Stimulated activated CD4-positive, alpha-beta T cell treated with anti-CD3 and anti-CD28 coated beads, TNF-alpha, amount 100 ng/mL, for 24 hours (primary cell): ENCODE data around the gene SLC35F1.
"Not testable (repeated sequence)": the region's sequence is repeated elsewhere in the genome, so short reads cannot be mapped to it uniquely, and the experiment has no call there.

Experiments
- DNase-seq, 3 experiments: peaks; one replicate each; pipeline ENCODE4 v3.0.0-alpha.2; 2020; ENCODE audit warnings: low read depth in 3 of 3

SLC35F1 gene

DNA sequence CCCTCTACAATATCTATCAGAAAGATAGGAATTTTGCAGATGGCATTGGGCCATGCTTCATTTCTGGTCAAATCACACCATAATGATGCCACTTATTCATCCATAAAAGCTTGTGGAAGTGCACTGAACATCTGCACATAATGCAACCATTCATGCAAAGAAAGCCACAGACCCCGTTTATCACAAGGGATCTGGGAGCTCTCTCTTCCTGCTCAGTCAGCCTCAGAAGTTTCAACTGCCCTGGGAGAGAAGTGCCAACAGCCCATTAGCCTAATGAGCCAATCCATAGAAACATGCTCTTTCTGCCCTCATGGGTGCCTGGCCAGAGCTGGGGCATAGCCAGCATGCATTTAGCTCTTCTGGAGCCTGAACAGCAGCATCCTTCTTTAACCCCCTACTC, 85.8 kb downstream of the SLC35F1 start:
- DNase-seq, result no peak

DNA sequence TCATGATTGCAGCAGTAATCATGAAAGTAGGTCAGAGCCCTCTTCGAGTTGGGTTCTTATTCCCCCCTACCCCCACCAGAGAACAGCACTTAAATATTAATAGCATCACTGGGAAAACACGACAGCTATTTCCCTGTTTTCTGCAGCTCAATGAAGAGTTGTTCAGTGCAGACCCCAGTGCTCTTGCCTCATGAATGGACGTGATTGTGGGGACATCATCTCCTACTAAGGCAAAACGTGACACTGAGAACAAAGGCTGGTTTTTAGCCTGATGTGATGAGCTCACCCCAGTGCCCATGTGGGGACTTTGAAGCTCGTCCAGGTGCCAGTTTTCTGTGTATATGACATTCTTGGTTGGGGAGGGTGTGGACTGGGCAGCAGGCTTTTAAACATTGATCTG, 105.9 kb downstream of the SLC35F1 start:
- no peak for DNase-seq

DNA sequence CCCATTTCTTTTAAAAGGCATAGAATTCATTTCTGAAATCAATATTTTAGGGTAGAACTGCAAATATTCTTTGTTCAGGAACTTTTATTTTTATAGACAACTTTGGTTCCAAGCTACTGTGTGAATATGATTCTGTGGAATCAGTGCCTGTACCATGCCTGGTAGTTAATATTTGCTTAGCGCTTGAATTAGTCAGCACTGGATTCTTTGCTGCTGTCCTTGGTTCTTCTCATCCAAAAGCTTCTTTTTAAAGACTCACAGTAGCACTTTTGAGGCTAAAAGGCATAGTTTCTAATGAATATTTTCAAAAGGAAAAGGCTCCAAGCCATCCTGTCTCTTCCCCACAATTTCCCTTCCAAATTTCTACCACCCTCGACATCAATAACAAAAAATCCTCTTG, 109.5 kb downstream of the SLC35F1 start:
- DNase-seq, result no peak

DNA sequence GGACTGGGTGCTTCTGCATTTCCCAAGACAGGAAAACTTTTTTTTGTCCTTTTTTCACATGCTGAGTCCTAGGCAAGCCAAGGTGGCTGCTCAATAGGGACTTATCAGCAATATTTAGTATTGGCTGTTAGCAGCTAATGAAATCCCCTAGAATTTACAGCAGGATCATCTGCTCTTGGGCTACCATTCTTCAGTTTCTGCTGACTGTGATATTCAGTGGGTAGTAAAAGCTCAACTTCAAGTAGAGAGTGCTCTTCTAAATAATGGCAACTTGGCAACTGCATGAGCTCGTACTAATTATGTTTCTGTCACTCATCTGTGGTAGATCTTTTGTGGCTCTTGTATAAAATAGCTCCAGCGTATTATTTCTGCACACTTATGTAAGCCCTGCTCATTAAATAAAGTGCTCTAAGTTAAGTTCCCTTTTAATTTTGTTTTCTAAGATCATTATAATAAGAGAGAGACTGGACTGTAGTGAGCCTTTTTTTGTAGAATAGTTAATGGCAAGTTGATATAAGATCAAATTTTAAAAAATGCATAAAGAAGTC, 110.3 kb downstream of the SLC35F1 start:
- DNase-seq, result no peak

DNA sequence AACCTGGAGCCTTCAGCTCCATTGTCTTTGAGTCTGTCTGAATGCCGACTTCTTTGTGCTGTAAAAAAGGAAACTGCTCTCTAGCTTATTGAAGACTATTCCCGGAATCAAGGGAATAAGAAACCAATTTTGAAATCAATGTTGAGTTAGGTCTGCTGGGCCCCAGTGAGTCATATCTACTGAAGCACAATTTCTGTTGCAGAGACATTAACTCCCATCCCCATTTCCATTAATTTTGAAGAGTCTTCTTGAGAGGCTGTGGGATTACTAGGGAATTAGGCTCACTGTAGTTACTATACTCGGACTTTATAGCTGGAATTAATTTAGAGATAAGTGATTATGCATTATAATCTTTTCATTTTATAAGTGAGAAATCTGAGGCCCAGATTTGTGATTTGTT, 116.7 kb downstream of the SLC35F1 start:
- no peak for DNase-seq

DNA sequence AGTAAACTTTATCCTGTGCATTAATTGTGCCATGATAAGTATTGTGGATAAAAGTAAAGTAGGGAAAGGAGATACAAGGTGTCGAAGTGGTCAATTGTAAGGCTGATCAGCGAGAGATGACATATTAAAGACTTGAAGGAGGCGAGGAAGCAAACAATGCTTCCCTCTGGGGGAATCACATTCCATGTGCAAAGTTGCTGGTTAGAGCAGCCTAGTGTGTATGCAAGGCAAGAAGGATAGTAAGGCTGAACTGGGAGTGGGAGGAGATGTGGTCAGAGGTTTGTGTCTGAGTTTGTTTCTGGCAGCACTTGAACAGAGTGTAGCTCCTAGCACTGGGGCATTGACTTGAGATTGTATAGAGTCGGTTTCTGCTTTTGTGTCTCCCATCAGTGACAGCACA, 122.9 kb downstream of the SLC35F1 start:
- DNase-seq, result no peak

DNA sequence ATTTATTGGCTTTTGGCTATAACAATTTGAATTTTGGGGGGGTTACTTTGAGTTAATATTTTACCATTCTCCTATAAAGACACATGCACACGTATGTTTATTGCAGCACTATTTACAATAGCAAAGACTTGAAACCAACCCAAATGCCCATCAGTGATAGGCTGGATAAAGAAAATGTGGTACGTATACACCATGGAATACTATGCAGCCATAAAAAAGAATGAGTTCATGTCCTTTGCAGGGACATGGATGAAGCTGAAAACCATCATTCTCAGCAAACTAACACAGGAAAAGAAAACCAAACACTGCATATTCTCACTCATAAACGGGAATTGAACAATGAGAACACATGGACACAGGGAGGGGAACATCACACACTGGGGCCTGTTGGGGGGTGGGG, 130.4 kb downstream of the SLC35F1 start:
- DNase-seq, result not testable (repeated sequence)

DNA sequence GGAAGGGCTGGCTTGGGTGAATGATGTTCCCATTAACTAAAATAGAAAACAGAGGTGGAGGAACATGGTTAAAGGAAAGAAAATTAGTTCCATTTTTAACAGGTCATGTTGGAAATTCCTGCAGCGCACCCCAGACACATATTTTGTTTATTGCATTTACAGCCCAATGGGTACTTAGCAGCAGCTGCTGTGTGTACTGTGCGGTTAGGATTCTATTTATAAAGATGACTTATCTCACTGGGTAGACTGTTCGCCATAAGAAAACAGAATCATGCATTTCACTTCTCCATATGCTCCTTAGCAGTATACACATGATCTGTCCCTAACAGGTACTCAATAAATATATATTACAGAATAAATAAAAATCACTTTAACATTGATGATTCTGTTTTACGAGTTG, 135.8 kb downstream of the SLC35F1 start:
- no peak for DNase-seq

DNA sequence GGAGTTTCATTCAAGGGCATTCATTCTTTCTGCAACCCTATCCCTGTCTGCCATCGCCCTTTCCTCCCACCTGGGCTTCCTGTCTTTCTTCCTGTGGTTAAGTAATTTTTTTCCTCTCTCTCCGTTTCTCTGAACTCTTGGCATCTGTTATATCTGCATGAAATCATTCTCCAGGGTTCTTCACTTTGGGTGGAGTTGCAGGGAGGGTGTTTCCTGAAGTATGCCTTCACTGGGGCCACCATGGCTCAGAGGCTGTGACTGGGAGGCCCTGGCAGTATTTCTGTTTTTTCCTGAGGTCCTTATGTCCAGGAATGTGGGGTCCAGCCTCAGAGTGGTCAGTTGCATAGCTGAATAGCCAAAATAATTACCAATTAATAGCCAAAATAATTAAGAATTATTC, 137.2 kb downstream of the SLC35F1 start:
- no peak for DNase-seq

DNA sequence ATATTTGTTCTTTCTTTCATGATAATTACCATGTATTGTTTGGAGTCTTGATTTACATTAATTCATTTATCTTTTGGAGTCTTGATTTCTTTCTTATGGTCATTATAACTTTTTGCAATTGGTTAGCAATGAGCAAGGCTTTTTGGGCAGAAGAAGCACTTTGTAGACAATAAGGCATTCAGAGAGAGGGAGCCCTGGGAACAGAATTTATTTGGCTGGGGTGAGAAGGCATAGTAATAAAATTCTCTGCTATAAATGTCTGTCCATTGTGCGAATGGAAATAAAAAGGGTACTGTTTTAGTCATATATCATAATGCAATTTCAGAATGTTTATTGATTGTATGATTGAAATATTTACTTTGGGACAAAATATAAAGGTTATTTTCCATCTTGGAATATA, 147.0 kb downstream of the SLC35F1 start:
- DNase-seq, result no peak

DNA sequence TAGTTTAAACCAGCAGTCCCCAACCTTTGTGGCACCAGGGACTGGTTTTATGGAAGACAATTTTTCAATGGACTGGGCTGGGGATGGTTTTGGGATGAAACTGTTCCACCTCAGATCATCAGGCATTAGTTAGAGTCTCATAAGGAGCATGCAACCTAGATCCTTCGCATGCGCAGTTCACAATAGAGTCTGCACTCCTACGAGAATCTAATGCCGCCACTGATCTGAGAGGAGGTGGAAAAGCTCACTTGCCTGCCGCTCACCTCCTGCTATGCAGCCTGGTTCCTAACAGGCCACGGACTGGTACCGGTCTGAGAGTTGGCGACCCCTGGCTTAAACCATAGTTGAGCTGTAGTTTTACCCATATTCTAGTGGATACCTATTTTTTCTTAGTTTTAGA, 154.6 kb downstream of the SLC35F1 start:
- DNase-seq, result no peak

DNA sequence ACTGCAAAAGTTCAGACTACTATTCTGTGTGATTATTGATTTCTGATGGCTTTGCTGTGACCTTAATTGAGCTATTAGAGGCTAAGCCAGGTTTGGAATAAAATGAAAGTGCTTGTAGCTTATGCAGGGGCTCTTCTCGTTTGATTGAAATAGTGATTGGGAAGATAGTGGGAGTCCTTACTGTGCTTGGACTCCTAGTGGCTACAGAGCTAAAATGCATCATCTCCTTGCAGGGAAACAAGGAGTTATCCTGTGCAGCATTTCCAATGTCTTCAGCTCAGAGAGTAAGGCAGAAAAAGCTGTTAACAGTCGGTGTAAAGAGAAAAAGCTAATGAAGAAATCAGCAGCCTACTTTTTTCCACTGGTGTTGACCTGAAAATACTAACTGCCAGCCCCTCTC, 173.5 kb downstream of the SLC35F1 start:
- DNase-seq, result no peak

DNA sequence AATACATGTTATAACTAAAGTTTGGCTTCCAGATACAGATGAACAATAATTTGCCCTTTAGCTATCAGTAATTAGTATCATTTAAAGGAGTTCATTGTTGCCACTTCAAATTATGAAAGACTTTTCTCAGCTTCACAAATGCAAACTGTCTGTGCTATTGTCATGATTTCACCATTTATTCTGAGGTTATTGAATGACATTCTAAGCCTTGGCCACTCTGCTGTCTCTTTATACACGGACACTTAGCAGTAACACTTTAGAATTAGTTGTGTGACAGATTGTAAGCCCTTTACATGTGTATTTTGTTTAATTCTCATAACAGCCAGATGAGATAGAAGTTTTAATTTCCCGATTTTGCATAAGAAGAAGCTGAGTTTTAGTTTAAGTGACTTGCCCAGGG, 176.6 kb downstream of the SLC35F1 start:
- DNase-seq, result no peak

DNA sequence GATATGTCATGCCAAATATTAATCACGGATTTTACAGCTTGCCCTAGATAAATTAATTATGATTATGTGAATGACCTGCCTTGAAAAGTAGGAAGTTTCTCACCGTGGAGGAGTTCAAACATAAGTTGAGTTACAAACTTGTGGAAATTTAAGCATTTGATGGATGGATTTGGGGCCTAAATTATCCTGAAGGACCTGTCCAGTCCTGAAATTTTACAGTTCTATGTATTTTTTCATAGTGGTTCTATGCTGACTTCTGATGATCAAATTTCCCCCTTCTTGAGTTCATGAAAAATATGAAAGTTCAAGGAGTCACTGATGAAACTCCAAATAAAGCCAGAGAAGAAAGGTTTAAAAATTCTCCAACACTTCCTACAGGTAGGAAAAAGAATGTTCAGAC, 178.6 kb downstream of the SLC35F1 start:
- DNase-seq, result no peak

DNA sequence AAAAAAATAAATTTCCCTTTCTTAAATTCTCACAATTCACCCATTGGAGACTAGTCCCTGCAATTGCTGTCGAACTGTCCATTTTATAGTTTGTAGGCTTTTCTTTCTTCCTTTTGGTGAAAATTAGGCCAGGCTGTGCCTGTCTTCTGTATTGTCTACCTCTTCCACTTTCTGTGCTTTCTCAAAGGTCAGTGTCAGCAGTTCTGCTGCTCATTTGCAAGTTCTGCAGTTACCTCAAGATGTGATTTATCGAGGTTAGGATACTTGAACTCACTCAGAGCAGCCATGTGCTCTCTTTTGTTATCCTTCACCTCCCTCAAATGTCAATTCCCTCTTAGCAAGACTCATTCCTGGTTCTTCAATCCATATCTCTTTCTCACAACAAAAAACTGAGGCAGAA, 179.1 kb downstream of the SLC35F1 start:
- no peak for DNase-seq

DNA sequence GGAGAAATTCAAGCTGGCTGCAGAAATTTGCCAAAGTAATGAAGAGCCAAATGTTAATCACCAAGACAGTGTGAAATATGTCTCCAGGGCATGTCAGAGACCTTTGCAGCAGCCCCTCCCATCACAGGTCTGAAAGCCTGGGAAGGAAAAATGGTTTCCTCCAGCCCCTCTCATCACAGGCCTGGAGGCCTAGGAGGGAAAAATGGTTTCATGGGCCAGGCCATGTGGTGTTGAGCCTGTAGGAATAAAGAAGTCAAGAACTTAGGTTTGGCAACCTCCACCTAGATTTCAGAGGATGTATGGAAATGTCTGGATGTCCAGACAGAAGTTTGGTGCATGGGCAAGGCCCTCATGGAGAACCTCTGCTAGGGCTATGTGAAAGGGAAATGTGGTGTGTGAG, 185.0 kb downstream of the SLC35F1 start:
- no peak for DNase-seq

DNA sequence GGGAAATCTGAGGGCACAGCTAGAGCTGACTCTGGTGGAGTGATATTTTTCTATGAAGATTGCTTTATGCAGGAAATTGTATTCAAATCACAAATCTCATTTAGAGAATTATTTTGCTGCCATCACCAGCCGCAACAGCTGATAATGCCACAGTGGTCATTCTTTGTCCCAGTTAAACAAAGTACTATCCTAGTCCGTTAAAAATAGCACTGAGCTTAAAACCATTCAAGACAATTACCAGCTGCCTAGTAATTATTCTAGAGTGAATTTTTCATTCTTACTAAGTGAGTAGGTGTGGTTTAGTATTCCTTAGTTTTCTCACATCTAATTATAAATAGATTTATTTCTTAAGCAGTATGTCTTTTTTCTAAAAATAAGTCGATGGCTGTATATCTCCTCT, 190.5 kb downstream of the SLC35F1 start:
- no peak for DNase-seq

DNA sequence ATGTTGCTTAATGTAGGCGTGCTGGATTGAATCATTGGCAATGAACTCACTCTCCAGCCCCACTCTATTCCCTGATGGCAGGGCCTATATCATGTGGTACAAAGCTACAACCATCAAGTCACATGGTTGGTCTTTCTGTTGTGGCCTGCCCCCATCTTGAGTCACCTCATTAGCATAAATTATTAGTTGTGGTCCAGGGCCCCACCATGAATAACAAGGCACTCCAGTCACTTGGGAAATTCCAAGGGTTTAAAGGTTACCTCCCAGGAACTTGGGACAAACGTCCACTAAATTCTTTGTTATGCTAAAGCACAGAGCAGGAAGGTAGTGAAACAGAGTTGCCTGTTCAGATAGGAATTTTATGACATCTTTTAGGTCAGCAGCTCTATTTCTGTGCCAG, 193.7 kb downstream of the SLC35F1 start:
- DNase-seq, result no peak

DNA sequence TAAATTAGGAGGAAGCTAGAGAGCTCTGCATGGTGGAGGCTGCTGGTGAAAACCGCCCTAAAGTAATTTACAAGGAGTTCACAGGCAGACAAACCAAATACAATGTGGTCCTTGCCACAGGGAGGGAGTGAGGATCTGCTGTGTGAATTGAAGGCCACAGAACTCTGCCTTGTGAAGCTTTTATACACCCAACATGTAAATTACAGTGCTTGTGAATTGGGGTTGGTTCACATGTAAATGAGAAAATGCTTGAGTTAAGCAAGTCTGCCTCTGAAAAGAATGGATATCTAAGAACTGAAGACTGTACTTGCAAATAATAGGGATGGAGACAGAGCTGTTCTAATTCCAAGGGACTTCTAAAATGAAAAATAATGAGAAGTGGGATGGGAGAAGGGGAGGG, 194.2 kb downstream of the SLC35F1 start:
- DNase-seq, result no peak

DNA sequence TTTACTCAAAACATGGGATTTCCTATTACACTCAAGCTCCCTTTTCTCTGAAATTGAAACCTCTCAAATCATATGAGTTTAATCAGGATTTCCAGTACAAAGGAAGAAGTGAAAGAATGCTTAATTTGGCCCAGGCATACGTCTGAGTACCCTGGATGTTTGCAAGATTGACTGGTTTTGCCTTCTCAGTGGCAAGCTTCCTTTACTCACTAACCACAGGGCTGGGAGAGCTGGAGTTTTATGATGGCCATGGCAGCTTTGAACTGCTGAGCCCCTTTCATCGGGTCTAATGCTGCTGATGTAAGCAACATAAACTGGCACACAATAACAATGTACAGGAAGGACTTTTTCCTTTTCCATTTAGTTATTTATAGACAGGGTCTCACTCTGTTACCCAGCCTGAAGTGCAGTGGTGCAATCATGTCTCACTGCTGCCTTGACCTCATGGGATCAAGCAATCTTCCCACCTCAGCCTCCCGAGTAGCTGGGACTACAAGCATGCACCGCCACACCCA, 194.8 kb downstream of the SLC35F1 start:
- no peak for DNase-seq

DNA sequence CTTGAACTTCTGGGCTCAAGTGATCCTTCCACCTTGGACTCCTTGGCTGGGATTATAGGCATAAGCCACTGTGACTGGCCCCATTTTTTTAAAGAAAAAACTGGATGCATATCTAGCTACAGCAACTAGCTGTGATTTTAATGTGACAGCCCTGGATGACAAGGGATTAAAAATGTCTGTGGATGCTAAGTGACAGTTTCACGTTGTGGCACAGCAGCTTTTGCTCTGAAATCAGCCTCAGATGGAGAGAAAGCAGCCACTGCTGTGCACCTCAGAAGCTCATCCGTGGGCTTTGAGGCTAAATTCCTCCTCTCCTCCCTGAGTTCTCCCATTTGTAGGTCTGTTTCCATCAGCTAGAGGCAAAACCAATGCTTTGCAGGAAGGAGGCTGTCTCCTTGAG, 195.3 kb downstream of the SLC35F1 start:
- DNase-seq, result no peak

DNA sequence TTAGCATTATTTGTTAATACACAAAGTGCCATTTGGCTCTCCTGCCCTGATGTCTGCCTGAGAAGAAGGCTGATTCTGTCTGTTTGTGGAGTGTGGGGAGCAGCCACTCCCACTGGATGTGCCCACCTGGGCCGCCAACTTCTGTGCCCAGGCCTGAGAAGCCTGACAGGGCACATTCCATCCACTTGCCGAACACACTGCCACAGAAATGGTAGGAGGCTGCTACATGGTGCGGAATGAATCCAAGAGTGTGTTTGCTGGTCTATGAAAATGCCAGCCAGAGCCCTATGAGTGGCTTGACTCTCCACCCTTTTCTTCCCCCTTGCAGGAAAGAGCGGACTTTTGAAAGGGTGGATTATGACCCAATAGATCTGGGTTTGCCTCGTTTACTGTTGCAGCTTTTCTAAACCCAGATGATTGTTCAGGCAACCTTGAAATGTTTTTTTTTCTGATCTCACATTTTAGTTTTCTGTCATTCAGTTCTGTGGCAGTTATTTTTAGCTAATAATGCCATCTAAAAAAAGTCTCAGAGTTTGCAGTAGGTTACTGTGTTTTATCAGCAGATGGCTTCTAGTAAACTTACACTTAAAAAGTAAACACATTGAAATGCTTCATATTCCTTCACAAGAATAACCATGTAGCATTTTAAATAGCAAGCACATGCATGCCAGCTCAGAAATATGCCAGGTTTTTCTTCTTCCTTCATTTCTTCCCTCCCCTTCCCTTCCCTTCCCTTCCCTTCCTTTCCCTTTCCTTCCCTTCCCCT, 196.5 kb downstream of the SLC35F1 start:
- no peak for DNase-seq

DNA sequence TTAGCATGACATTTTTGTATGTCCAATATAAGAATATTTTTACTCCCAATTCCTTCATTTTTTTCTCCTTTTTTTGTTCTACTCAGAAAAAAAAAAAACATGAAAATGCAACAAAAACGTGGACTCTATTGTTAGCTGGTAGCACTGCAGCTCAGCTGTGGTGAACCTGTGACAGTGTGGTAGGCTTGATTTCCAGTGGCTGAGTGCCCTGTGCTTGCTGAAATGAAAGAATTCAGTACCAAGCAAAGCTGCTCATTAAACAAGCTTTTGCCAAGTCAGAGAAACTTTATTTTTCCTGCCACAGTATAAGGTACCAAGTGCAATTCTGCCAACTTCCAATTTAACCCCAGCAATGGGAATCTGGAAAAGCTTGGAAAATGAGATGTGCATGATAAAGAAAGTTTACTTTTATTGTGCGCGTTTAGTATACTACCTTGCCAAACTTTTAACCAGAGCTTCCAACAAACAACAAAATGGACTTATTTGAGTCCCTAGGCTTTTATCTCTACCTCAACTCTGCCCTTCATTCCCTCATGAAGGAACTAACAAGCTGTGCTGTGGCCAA, 215.2 kb downstream of the SLC35F1 start:
- DNase-seq, result no peak
